Spinal cord (tissue), 10 donors: ENCODE data around the gene TSSK2. TPM values are rescaled to one million over a fixed set of nuclear protein-coding genes. Genes with fewer than 3 reads are reported as not detected.

Experiments used
- DNase-seq, 6 donors: peaks; one replicate each; pipeline versions ENCODE4 v3.0.0 to v3.0.0-alpha.2; 2013 to 2015; ENCODE audit warnings: low spot score in 6 of 6, low read depth in 4 of 6
- H3K27ac ChIP-seq: one replicate; pipeline ENCODE4 v1.5.1; 2013; ENCODE audit warnings: low read depth, low read length, control low read depth
- H3K27me3 ChIP-seq: one replicate; pipeline ENCODE4 v1.6.1; 2013; ENCODE audit warnings: low read length; ENCODE audit not compliant: control insufficient read depth, insufficient read depth
- H3K36me3 ChIP-seq: one replicate; pipeline ENCODE4 v1.6.1; 2013; ENCODE audit warnings: low read length; ENCODE audit not compliant: control insufficient read depth, insufficient read depth
- H3K4me1 ChIP-seq: one replicate; pipeline ENCODE4 v1.6.1; 2013; ENCODE audit warnings: low read length; ENCODE audit not compliant: control insufficient read depth, insufficient read depth
- H3K4me3 ChIP-seq: one replicate; pipeline ENCODE4 v1.5.1; 2013; ENCODE audit warnings: low read depth, low read length, control low read depth
- H3K9me3 ChIP-seq: one replicate; pipeline ENCODE4 v1.6.1; 2013; ENCODE audit warnings: low read length; ENCODE audit not compliant: control insufficient read depth, insufficient read depth
- WGBS: methylation state at CpG from one replicate; pipeline ENCODE4 v1.1.5; 2013; ENCODE audit warnings: missing lambda C conversion rate; ENCODE audit not compliant: insufficient coverage; 5-methylcytosine and 5-hydroxymethylcytosine counted together
- polyA plus RNA-seq, 2 donors: library from polyadenylated mRNA; unstranded; fragments of 120-200 nt; gene quantifications; one replicate each; pipeline ENCODE4 v1.2.1, GENCODE V29; 2013; ENCODE audit not compliant: insufficient read length in 2 of 2
- total RNA-seq, 2 donors: library from RNA; depleted of rRNA in 1 of 2; stranded (reverse); fragments of 120-200 nt in 1 of 2; fragments of >200 nt in 1 of 2; gene quantifications; one replicate each; pipeline versions ENCODE4 v1.2.3 to v1.2.4, GENCODE V29; 2013 to 2014
- donor health status: healthy.

TSSK2 gene
- total and polyA plus RNA-seq, 4 donors: not detected

GRCh38 chr22:19105456-19105855 is 25.7 kb upstream of the TSSK2 start:
- no peak overlapping the region for H3K4me3 ChIP-seq
- no peaks in the 10 kb centered on the region for H3K9me3 ChIP-seq
- no peak overlapping the region for H3K27ac ChIP-seq
- H3K4me1 ChIP-seq: peaks cover 38% of the 10 kb centered on the region
- H3K36me3 ChIP-seq: peaks cover 7% of the 10 kb centered on the region
- DNase-seq: no peak
- H3K27me3 ChIP-seq: no peaks in the 10 kb centered on the region
- WGBS: 94% methylated on average over 7 of the region's 8 CpGs

- no peak overlapping the region for H3K27ac ChIP-seq
- no peaks in the 10 kb centered on the region for H3K9me3 ChIP-seq
- peaks cover 38% of the 10 kb centered on the region for H3K4me1 ChIP-seq
- 70% methylated on average over 14 of the region's 18 CpGs for WGBS
- H3K27me3 ChIP-seq: no peaks in the 10 kb centered on the region
- DNase-seq: no peak
- H3K4me3 ChIP-seq: no peak overlapping the region
- peaks cover 7% of the 10 kb centered on the region for H3K36me3 ChIP-seq
Measured at GRCh38 chr22:19105867-19106802, 25.0 kb upstream of the TSSK2 start.

GRCh38 chr22:19106886-19107729 is 24.0 kb upstream of the TSSK2 start:
- Histone ChIP-seq H3K27me3 (no peaks in the 10 kb centered on the region), H3K4me1 (peaks cover 38% of the 10 kb centered on the region), H3K4me3 (no peak overlapping the region), H3K36me3 (peaks cover 7% of the 10 kb centered on the region), H3K9me3 (no peaks in the 10 kb centered on the region), H3K27ac (no peak overlapping the region)
- no peak for DNase-seq
- WGBS: 80% methylated on average over 2 of the region's 3 CpGs

- peaks cover 7% of the 10 kb centered on the region for H3K36me3 ChIP-seq
- H3K4me1 ChIP-seq: peaks cover 38% of the 10 kb centered on the region
- no peaks in the 10 kb centered on the region for H3K9me3 ChIP-seq
- H3K27ac ChIP-seq: no peak overlapping the region
- H3K4me3 ChIP-seq: no peak overlapping the region
- H3K27me3 ChIP-seq: no peaks in the 10 kb centered on the region
- DNase-seq: peak in 1 of 6 donors; percentile 15
- WGBS: 67% methylated on average over 1 of the region's 8 CpGs
Measured at GRCh38 chr22:19107730-19108074, 23.4 kb upstream of the TSSK2 start.

GRCh38 chr22:19108807-19109197 is 22.3 kb upstream of the TSSK2 start:
- Histone ChIP-seq H3K27ac (no peak overlapping the region), H3K9me3 (no peaks in the 10 kb centered on the region), H3K4me3 (no peak overlapping the region), H3K4me1 (peaks cover 35% of the 10 kb centered on the region), H3K36me3 (peaks cover 7% of the 10 kb centered on the region), H3K27me3 (no peaks in the 10 kb centered on the region)
- no CpG with 5 or more reads among the region's 3 CpGs for WGBS
- no peak for DNase-seq

GRCh38 chr22:19109198-19110063 is 21.7 kb upstream of the TSSK2 start:
- H3K4me1 ChIP-seq: peaks cover 36% of the 10 kb centered on the region

GRCh38 chr22:19110064-19110458 is 21.0 kb upstream of the TSSK2 start:
- peaks cover 10% of the 10 kb centered on the region for H3K36me3 ChIP-seq
- H3K27ac ChIP-seq: no peak overlapping the region
- no peak for DNase-seq
- no peak overlapping the region for H3K4me3 ChIP-seq
- peaks cover 37% of the 10 kb centered on the region for H3K4me1 ChIP-seq
- H3K9me3 ChIP-seq: no peaks in the 10 kb centered on the region
- H3K27me3 ChIP-seq: no peaks in the 10 kb centered on the region
- 38% methylated on average over 2 of the region's 4 CpGs for WGBS

More at GRCh38 chr22:19109198-19110063, 21.7 kb upstream of the TSSK2 start:
- Histone ChIP-seq H3K9me3 (no peaks in the 10 kb centered on the region), H3K27me3 (no peaks in the 10 kb centered on the region), H3K36me3 (peaks cover 7% of the 10 kb centered on the region), H3K4me3 (no peak overlapping the region), H3K27ac (no peak overlapping the region)
- no peak for DNase-seq
- 33% methylated on average over 1 of the region's 7 CpGs for WGBS

GRCh38 chr22:19110646-19111045 is 20.5 kb upstream of the TSSK2 start:
- Histone ChIP-seq H3K9me3 (no peaks in the 10 kb centered on the region), H3K27ac (no peak overlapping the region), H3K27me3 (no peaks in the 10 kb centered on the region), H3K4me1 (peaks cover 35% of the 10 kb centered on the region), H3K4me3 (no peak overlapping the region), H3K36me3 (peaks cover 14% of the 10 kb centered on the region)
- DNase-seq: no peak

- H3K4me3 ChIP-seq: no peak overlapping the region
- peaks cover 33% of the 10 kb centered on the region for H3K4me1 ChIP-seq
- H3K27ac ChIP-seq: no peak overlapping the region
- no peak for DNase-seq
- H3K9me3 ChIP-seq: no peaks in the 10 kb centered on the region
- peaks cover 9% of the 10 kb centered on the region for H3K36me3 ChIP-seq
- WGBS: 89% methylated on average over 3 of the region's 3 CpGs
- no peaks in the 10 kb centered on the region for H3K27me3 ChIP-seq
Measured at GRCh38 chr22:19111140-19111539, 20.0 kb upstream of the TSSK2 start.
